Effector memory CD8-positive, alpha-beta T cell (primary cell): ENCODE results near the gene CRAMP1.
"Not testable (repeated sequence)": the region's sequence is repeated elsewhere in the genome, so short reads cannot be mapped to it uniquely, and the experiment has no call there.

Source experiments
- ATAC-seq: fragments of 150-1000 bp; cut with Tn5 transposase; replicated peaks from 2 replicates; pipeline ENCODE4 v1.10.0; 2021; ENCODE audit warnings: mild to moderate bottlenecking, moderate library complexity
- DNase-seq, 3 experiments: peaks; one replicate each; pipeline ENCODE4 v3.0.0; 2021
- H3K27ac Mint-ChIP-seq, 2 donors: one replicate each; pipeline ENCODE4 v1.8.0; 2022; ENCODE audit warnings: mild to moderate bottlenecking in 2 of 2, mixed read lengths in 2 of 2, moderate library complexity in 2 of 2
- H3K27me3 Mint-ChIP-seq, 2 donors: one replicate each; pipeline ENCODE4 v1.8.0; 2022; ENCODE audit warnings: mixed read lengths in 2 of 2
- H3K36me3 Mint-ChIP-seq: one replicate; pipeline ENCODE4 v1.8.0; 2022; ENCODE audit warnings: mild to moderate bottlenecking, moderate library complexity, mixed read lengths; ENCODE audit not compliant: insufficient read depth
- H3K4me1 Mint-ChIP-seq, 2 donors: one replicate each; pipeline ENCODE4 v1.8.0; 2022; ENCODE audit warnings: low read depth in 2 of 2, mixed read lengths in 2 of 2
- H3K4me3 Mint-ChIP-seq, 2 donors: one replicate each; pipeline ENCODE4 v1.8.0; 2022; ENCODE audit warnings: mild to moderate bottlenecking in 2 of 2, mixed read lengths in 2 of 2, moderate library complexity in 2 of 2
- H3K9me3 Mint-ChIP-seq, 2 donors: one replicate each; pipeline ENCODE4 v1.8.0; 2022; ENCODE audit warnings: mixed read lengths in 2 of 2

Gene CRAMP1

DNA sequence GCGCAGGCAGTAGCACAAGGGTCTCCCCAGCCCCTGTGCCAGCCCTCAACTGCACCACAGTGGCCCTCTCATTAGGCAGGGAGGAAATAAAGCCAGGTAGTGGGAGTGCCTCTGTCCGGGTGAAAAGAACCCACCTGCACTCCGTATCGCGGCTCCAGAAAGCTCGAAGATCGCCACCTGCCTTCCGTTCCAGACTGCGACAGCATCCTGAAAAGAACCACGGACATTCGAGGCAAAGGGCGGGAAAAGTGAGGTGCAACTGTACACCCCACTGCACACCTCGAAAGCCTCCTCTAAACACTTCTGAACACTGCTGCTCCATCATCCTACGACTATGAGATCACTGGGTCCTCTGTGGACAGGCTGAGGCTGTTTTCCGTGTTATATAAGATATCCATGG is 29.0 kb upstream of the CRAMP1 start:
- peaks cover 4% of the 10 kb centered on the region for H3K36me3 Mint-ChIP-seq
- no peak overlapping the region for H3K4me3 Mint-ChIP-seq
- H3K27ac Mint-ChIP-seq, result no peak overlapping the region
- H3K4me1 Mint-ChIP-seq, result no peaks in the 10 kb centered on the region
- no peak for DNase-seq
- H3K27me3 Mint-ChIP-seq, result no peaks in the 10 kb centered on the region
- H3K9me3 Mint-ChIP-seq, result no peaks in the 10 kb centered on the region
- ATAC-seq, result no peak

DNA sequence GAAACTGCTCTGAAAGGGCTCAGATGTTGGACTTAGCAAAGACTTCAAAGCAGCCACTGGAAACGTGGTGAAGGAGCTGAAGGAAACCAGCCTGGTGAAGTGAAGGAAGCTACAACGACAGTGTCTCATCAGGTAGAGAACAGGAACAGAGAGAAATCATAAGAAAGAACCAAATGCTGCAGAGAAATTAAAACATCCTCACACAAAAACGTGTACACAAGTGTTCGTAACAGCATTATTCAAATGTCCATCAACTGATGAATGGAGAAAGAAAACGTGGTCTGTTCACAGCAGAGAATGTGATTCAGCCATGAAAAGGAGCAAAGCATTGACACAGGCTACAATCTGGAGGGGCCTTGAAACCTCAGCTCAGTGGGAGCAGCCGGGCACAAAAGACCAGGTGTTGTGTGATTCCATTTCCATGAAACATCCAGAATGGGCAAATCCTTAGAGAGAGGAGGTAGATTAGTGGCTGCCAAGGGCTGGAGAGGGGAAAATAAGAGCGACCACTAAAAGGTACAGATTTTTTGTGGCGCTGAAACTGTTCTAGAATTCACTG is 27.2 kb upstream of the CRAMP1 start:
- Mint-ChIP-seq H3K27me3 (no peaks in the 10 kb centered on the region), H3K4me3 (no peak overlapping the region), H3K36me3 (peaks cover 4% of the 10 kb centered on the region), H3K4me1 (no peaks in the 10 kb centered on the region), H3K27ac (no peak overlapping the region), H3K9me3 (no peaks in the 10 kb centered on the region)
- DNase-seq (no peak), ATAC-seq (no peak)

DNA sequence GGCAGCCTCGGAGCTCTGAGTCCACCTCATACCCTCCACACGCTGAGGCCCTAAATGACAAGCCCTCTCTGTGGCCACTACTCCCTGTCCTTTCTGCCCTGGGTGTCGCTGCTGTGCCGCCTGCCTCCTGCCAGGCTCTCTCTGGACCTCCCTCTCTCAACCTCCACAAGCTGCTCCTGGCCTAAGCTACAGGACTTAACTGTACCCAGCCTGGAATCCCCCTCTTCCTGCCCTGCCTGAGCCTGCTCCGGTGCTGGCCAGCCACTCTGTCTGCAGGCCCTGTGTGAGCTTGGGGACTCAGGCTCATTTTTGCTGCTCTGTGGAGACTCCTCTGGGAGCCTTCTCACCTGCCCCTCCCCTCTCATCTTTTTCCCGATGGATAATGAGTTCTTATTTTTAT is 21.8 kb upstream of the CRAMP1 start:
- ATAC-seq, result no peak

DNA sequence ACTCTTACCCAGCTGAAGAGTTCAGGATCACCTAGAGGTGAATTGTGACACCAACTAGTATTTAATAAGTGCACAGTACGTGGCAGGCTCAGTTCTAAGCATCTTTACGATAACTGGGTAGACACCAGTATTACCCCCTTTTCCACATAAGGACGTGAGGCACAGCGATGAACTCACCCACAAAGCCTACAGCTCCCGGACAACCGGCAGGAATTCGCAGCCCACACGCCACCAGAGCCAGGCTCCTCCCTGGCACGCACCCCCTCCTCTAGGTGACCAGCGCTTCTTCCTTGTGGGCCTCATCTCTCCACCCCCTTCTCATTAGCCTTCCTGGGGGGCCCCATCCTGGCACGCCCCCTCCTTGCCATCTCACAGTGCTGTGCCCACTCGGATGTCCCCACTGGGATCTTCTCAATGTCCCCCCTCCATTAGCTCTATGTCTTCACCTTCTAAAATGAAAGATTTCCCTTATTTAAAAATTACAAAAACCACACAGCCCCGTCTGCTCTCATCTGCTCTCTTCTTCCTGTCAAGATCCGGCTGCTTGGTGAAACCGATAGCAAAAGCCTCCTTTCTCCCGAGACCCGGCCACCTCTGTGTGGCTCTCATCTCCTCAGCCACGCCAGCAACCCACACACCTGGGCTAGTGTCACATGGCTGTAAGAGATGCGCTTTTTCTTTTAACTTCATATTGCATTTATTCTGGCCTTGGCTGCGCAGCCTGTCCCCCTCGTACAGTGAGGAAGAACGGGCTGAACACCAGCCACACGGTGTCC is 21.0 kb upstream of the CRAMP1 start:
- DNase-seq (no peak), ATAC-seq (no peak)
- H3K9me3 Mint-ChIP-seq, result no peaks in the 10 kb centered on the region
- H3K4me1 Mint-ChIP-seq, result no peaks in the 10 kb centered on the region
- no peaks in the 10 kb centered on the region for H3K36me3 Mint-ChIP-seq
- no peaks in the 10 kb centered on the region for H3K27me3 Mint-ChIP-seq
- no peak overlapping the region for H3K4me3 Mint-ChIP-seq
- H3K27ac Mint-ChIP-seq, result peak overlapping the region in 1 of 2 donors; percentile 25

More for the DNA sequence above, 21.8 kb upstream of the CRAMP1 start:
- Mint-ChIP-seq H3K27ac (no peak overlapping the region), H3K4me3 (no peak overlapping the region), H3K9me3 (no peaks in the 10 kb centered on the region), H3K27me3 (no peaks in the 10 kb centered on the region), H3K36me3 (peaks cover 4% of the 10 kb centered on the region), H3K4me1 (no peaks in the 10 kb centered on the region)
- no peak for DNase-seq

DNA sequence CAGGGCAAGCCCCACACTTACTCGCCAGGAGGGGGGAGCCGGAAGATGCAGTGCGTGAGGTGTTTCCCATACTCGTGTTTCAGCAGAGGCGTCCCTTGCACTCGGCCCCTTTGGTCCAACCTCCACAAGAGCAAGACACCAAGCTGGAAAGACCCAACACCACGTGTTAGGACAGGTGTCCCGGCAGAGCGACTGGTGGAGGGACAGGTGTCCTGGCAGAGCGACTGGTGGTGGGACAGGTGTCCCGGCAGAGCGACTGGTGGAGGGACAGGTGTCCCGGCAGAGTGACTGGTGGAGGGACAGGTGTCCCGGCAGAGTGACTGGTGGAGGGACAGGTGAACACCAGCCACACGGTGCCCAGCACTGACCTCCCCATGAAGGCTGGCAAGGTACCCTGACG is 19.7 kb upstream of the CRAMP1 start:
- Mint-ChIP-seq H3K27me3 (no peaks in the 10 kb centered on the region), H3K36me3 (no peaks in the 10 kb centered on the region), H3K4me1 (no peaks in the 10 kb centered on the region), H3K27ac (no peak overlapping the region), H3K4me3 (no peak overlapping the region), H3K9me3 (no peaks in the 10 kb centered on the region)
- ATAC-seq (no peak), DNase-seq (no peak)

- DNase-seq, H3K4me3 Mint-ChIP-seq, H3K27ac Mint-ChIP-seq, H3K27me3 Mint-ChIP-seq, ATAC-seq, H3K36me3 Mint-ChIP-seq, H3K4me1 Mint-ChIP-seq, H3K9me3 Mint-ChIP-seq: not testable (repeated sequence)
These were observed 16.6 kb upstream of the CRAMP1 start for GRCh38 chr16:1595511-1595910.

GRCh38 chr16:1596516-1596915 is 15.6 kb upstream of the CRAMP1 start:
- Mint-ChIP-seq H3K4me3 (no peak overlapping the region), H3K27me3 (no peaks in the 10 kb centered on the region), H3K4me1 (no peaks in the 10 kb centered on the region), H3K36me3 (no peaks in the 10 kb centered on the region), H3K9me3 (no peaks in the 10 kb centered on the region), H3K27ac (no peak overlapping the region)
- DNase-seq (no peak), ATAC-seq (no peak)

GRCh38 chr16:1597154-1597553 is 15.0 kb upstream of the CRAMP1 start:
- Mint-ChIP-seq H3K9me3 (no peaks in the 10 kb centered on the region), H3K27me3 (no peaks in the 10 kb centered on the region), H3K27ac (no peak overlapping the region), H3K4me3 (no peak overlapping the region), H3K4me1 (no peaks in the 10 kb centered on the region), H3K36me3 (no peaks in the 10 kb centered on the region)
- no peak for DNase-seq
- no peak for ATAC-seq

DNA sequence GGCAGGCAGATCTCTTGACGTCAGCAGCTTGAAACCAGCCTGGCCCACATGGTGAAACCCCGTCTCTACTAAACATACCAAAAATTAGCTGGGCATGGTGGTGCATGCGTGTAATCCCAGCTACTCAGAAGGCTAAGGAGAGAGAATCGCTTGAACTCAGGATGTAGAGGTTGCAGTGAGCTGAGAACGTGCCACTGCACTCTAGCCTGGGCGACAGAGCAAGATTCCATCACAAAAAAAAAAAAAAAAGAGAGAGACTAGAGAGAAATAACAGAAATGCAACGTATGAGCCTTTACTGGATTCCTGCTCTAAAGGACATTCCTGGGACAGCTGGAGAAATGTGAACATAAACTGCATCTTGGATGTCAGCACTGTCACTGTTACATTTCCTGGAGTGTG is 11.1 kb upstream of the CRAMP1 start:
- Mint-ChIP-seq H3K4me1 (no peaks in the 10 kb centered on the region), H3K27me3 (no peaks in the 10 kb centered on the region), H3K36me3 (no peaks in the 10 kb centered on the region), H3K27ac (no peak overlapping the region), H3K4me3 (no peak overlapping the region), H3K9me3 (no peaks in the 10 kb centered on the region)
- DNase-seq, result no peak
- no peak for ATAC-seq

GRCh38 chr16:1601489-1601888 is 10.7 kb upstream of the CRAMP1 start:
- Mint-ChIP-seq H3K4me1 (no peaks in the 10 kb centered on the region), H3K36me3 (no peaks in the 10 kb centered on the region), H3K9me3 (no peaks in the 10 kb centered on the region), H3K27me3 (no peaks in the 10 kb centered on the region), H3K27ac (no peak overlapping the region), H3K4me3 (no peak overlapping the region)
- DNase-seq, result no peak
- ATAC-seq, result no peak

GRCh38 chr16:1602285-1602684 is 9.9 kb upstream of the CRAMP1 start:
- Mint-ChIP-seq H3K9me3 (no peaks in the 10 kb centered on the region), H3K27me3 (no peaks in the 10 kb centered on the region), H3K4me1 (no peaks in the 10 kb centered on the region), H3K4me3 (no peak overlapping the region), H3K36me3 (peaks cover 2% of the 10 kb centered on the region), H3K27ac (no peak overlapping the region)
- DNase-seq (no peak), ATAC-seq (no peak)

GRCh38 chr16:1606774-1607173 is 5.4 kb upstream of the CRAMP1 start:
- Mint-ChIP-seq H3K27ac (no peak overlapping the region), H3K36me3 (peaks cover 21% of the 10 kb centered on the region), H3K4me1 (peaks cover 2 to 3% of the 10 kb centered on the region in 2 donors), H3K4me3 (no peak overlapping the region), H3K9me3 (peaks cover 0 to 1% of the 10 kb centered on the region in 2 donors), H3K27me3 (no peaks in the 10 kb centered on the region)
- ATAC-seq (no peak), DNase-seq (no peak)

DNA sequence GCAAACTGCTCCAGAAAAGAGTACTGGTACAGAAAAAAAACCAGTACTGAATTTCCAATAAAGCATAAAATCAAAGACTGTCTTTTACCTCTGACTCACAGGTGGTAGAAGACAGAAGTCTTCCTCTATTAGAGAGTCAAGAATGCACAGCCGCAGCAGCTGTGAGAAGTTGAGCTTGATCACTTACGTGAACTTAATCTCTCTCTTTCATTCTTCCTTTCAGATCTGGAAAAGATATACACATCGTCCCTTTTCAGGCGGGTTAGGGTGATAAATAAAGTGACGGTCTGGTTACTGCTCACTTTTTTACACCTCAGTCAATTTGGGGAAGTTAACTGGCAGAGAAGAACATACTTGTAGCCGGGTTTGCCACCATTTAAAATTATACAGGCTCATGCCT is 4.2 kb upstream of the CRAMP1 start:
- H3K9me3 Mint-ChIP-seq, result peaks cover 0 to 3% of the 10 kb centered on the region in 2 donors
- H3K27ac Mint-ChIP-seq, result no peak overlapping the region
- DNase-seq (no peak), ATAC-seq (no peak)
- H3K27me3 Mint-ChIP-seq, result no peaks in the 10 kb centered on the region
- peaks cover 26% of the 10 kb centered on the region for H3K36me3 Mint-ChIP-seq
- H3K4me3 Mint-ChIP-seq, result no peak overlapping the region
- H3K4me1 Mint-ChIP-seq, result peaks cover 6 to 8% of the 10 kb centered on the region in 2 donors

DNA sequence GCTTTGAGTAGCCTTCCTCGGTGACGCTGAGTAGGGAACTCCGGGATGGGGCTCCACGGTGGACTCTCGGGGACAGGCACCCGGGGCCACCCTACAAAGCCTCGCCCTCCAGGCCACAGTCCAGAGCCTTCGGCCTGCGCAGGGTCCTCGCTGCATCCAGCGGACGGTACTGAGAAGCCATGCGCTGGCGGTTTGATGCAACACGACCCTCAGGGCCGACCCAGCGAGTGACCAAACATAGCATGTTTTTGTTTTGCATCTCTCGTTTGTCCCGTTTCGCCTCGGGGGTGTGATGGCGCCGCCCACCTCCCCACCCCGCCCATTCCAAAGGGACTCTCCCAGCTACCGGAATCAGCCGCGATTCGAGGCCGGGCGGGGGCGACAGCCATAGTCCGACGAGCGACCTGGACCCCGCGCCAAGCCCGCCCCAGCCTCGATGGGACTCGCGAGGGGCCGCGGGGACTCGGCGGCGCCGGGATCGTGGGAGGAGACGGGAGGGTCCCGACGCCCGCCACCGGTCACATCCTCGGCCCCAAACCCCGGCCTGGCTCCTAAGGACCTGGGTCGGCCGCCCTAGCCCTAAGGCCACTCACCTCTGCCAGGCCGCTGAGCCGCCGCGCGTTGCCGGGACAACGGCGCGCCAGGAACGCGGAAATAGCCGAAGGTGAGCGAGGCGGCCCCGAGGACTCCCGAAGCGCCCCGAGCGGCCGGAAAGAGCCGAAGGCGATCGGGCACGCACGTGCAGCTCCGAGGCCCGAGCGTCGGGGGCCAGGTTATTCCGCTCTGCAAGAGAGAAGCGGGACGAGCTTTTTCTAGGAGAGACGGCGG is 1.9 kb upstream of the CRAMP1 start:
- H3K27me3 Mint-ChIP-seq, result peaks cover 4 to 6% of the 10 kb centered on the region in 2 donors
- peak overlapping the region; percentile 75 for H3K4me3 Mint-ChIP-seq
- peaks cover 16 to 18% of the 10 kb centered on the region in 2 donors for H3K4me1 Mint-ChIP-seq
- peak; percentile 93 to 97 (median 94) for DNase-seq
- H3K27ac Mint-ChIP-seq, result peak overlapping the region in 1 of 2 donors; percentile 92
- H3K36me3 Mint-ChIP-seq, result peaks cover 26% of the 10 kb centered on the region
- peak; percentile 57 for ATAC-seq
- peaks cover 0 to 3% of the 10 kb centered on the region in 2 donors for H3K9me3 Mint-ChIP-seq
